Hindlimb muscle (tissue), 1 donor: ENCODE results near the gene EYA3. TPM values are rescaled to one million over a fixed set of nuclear protein-coding genes. Genes with fewer than 3 reads are reported as not detected.

Source experiments
- DNase-seq: peaks from one replicate; pipeline ENCODE4 v3.0.0-alpha.2; 2013
- polyA plus RNA-seq: library from polyadenylated mRNA; unstranded; fragments of 120-200 nt; gene quantifications from one replicate; pipeline ENCODE4 v1.2.1, GENCODE V29; 2013; ENCODE audit not compliant: insufficient read length

EYA3 gene
- polyA plus RNA-seq, 1 donor = 20.4 TPM

DNA sequence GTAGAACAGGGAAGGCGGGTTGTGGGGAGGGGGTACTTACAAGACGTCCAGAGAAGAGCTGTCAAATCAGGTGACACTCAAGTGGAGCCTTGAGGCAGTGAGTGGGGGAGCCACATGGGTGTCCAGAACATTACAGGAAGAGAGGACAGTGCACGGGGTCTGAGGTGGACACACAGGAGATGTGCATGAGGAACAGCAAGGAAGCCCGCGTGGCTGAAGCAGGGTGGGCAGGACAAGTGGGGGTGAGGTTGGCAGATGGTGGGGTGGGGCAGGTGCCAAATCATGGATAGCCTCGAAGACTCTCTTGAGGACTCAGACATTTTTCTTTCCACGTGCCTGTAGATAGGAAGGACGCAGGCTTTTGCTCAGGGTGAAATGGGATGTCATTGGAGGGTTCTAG is 152.7 kb downstream of the EYA3 start:
- DNase-seq = no peak

DNA sequence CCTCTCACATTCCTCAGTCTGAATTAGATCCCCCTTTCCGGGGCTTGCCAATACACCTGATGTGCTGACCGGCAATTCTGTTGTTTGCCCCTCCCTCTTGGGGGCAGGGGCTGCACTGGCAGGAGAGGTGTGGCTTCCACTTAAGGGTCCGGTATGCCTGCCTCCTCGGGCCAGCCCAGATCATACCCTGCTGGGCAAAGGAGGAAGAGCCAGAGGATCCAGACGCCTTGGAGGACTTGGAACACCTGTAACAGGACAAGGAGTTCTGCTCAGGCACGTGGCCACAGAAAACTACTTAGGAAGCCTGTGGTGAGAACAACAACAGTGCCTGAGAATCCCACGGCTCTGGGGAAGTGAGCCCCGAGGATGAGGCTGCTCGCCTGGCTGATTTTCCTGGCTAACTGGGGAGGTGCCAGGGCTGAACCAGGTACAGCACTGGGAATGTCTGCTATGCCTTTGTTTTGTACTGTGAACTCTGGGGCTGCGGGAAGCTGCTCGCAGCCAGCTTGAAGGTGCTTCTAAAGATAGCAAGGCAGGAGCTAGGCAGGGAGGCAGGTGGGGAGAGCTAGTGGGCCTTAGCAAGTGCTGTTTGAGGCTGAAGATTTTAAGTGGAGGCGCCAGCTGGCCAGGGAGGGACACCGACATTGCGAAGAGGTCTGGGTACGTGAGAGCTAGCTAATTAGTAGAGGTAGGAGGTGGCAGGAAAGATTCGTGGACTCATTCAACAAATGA is 153.4 kb downstream of the EYA3 start, which contains the start of gene SMPDL3B:
TSS of gene SMPDL3B (plus strand) at position 183 of the 732 bp plus-strand sequence. CDS start at position 367, 184 bp downstream.
- DNase-seq = no peak

DNA sequence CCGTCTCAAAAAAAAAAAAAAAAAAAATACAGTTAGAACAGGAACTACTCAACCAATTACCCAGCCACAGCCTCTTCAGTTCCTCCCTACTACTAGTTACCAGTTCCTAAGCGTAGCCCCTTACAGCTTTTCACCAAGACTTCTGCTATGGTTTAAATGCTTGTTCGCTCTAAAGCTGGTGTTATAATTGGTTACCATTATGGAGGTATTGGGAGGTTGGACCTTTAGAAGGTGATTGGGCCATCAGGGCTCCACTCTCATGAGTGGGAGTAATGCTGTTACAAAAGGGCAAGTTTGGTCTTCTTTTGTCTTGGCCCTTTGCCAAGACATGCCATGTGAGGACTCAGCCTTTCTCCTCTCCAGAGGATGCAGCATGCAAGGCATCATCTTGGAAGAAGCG is 156.7 kb downstream of the EYA3 start:
- no peak for DNase-seq

DNA sequence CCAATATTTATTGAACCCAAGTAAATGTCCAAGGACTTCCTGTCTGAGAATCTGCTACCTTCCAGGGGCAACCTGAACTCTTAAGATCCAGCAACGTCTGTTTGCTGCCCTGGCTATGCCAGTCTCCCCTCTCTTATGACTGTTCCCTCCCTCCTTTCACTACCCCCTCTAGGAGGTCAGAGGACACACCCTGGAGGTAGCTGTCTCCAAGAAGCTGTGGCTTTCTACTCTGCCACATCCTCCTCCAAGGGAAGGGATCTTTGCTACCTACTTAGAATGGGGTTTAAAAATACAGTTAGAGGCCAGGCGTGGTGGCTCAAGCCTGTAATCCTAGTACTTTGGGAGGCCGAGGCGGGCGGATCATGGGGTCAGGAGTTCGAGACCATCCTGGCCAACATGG is 157.2 kb downstream of the EYA3 start:
- DNase-seq = no peak

DNA sequence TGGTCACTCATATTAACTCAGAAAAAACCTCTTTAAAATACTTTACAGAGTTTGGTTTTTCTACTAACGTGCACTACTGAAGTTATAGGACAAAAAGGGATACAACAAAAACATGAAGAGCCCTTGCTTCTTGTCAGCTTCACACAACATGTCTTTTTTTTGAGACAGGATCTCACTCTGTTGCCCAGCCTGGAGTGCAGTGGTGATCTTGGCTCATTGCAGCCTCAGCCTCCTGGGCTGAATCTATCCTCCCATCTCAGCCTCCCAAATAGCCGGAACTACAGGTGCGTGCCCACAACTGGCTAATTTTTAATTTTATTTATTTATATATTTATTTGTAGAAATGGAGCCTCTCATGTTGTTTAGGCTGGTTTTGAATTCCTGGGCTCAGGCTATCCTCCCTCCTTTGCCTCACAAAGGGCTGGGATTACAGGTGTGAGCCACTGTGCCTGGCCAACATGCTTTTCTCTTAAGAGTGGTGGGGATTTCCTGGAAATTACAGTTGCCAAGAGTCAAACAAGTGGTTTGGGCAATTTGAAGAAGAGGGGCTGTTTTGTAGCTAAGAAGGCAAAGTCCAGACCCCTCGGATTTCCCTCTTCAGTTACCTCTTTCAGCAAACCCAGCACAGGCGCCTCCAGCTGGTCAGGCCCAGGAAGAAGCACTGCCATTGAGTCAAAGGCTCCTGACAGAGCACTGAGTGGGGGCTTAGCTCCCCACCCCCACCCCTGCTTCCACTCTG is 160.0 kb downstream of the EYA3 start:
- DNase-seq = no peak

DNA sequence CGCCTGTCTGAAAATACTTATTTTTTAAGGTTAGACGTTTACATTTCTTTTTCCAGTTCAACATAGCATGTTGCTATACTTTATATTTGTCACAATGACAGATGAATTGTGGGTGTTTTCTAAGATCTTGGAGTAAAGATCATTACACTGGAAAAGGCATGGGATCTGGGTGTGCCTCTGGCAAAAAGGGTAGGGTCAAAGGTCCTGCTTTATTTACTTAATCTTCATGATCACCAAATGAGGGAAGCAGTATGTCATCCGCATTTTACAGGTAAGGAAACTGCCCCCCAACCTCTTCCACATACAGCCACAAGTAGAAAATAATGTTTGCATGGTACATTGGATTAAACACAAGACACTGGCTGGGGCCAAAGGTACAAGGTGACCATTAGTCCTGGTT is 166.1 kb downstream of the EYA3 start:
- no peak for DNase-seq

Other genes with a start within 250 kb of the EYA3 start
- gene THEMIS2, start 216.1 kb downstream of the EYA3 start, polyA plus RNA-seq = 3.0 TPM
- gene RPA2, start 174.0 kb downstream of the EYA3 start, polyA plus RNA-seq = 57.4 TPM
- 0.14 TPM for gene SMPDL3B, start 153.6 kb downstream of the EYA3 start, polyA plus RNA-seq
- 9.4 TPM for gene XKR8, start 128.6 kb downstream of the EYA3 start, polyA plus RNA-seq
- gene PTAFR, start 88.1 kb upstream of the EYA3 start, polyA plus RNA-seq = 2.8 TPM
- 71.5 TPM for gene DNAJC8, start 144.4 kb upstream of the EYA3 start, polyA plus RNA-seq
- 86.6 TPM for gene ATP5IF1, start 147.5 kb upstream of the EYA3 start, polyA plus RNA-seq
- 3.9 TPM for gene SESN2, start 170.9 kb upstream of the EYA3 start, polyA plus RNA-seq
- gene MED18, start 240.4 kb upstream of the EYA3 start, polyA plus RNA-seq = 11.4 TPM